ENCODE results near the gene SMAD6.
"Not testable (repeated sequence)": the region's sequence is repeated elsewhere in the genome, so short reads cannot be mapped to it uniquely, and the experiment has no call there.

The SMAD6 gene

DNA sequence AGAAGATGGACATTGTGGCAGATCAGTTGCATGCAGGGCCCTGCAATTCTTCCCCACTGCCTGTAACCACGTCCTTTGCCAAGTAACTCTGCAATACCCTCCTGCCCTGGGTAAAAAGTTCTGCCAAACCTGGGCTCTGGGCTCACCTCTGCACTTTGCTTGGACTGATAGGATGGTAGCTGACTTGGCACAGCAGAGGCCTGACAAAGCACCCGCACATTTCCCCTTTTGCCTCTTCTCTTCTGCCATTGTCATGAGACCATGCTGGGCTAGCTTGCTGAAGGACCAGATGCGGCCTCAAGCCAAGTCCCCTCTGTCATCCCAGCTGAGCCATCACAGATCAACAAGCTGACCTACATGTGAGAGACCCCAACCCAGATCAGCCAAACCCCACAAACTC, 122.4 kb downstream of the SMAD6 start:
- TF ChIP-seq, protein P1, sequence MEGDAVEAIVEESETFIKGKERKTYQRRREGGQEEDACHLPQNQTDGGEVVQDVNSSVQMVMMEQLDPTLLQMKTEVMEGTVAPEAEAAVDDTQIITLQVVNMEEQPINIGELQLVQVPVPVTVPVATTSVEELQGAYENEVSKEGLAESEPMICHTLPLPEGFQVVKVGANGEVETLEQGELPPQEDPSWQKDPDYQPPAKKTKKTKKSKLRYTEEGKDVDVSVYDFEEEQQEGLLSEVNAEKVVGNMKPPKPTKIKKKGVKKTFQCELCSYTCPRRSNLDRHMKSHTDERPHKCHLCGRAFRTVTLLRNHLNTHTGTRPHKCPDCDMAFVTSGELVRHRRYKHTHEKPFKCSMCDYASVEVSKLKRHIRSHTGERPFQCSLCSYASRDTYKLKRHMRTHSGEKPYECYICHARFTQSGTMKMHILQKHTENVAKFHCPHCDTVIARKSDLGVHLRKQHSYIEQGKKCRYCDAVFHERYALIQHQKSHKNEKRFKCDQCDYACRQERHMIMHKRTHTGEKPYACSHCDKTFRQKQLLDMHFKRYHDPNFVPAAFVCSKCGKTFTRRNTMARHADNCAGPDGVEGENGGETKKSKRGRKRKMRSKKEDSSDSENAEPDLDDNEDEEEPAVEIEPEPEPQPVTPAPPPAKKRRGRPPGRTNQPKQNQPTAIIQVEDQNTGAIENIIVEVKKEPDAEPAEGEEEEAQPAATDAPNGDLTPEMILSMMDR (IDR thresholded peaks at IDR 0.05; ENCODE audit: borderline replicate concordance, insufficient read depth, low read depth, low read length): no peak
- no peak overlapping the region for H3K4me3 ChIP-seq (ENCODE audit: low read depth, low read length)

DNA sequence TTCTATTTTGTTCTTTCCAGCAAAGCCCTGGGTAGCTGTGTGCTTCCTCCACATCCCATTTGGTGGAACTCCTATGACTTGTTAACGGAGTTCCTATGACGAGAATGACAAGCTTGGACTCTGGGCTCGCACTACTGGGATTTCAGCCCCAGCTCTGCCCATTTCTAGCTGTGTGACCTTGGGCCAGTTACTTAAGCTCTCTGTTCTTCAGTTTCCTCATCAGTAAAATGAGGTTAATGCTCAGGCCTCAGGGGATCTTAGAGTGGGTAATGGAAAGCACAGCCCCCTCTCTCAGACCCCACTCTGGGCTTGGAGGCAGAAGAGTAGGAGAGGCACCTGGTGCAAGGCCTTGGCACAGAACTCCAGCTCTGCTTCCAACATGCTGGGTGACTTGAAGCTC, 123.1 kb downstream of the SMAD6 start:
- no peak overlapping the region for H3K4me3 ChIP-seq (ENCODE audit: low read depth, low read length)
- TF ChIP-seq, protein P1 (IDR thresholded peaks at IDR 0.05; ENCODE audit: borderline replicate concordance, insufficient read depth, low read depth, low read length): no peak

DNA sequence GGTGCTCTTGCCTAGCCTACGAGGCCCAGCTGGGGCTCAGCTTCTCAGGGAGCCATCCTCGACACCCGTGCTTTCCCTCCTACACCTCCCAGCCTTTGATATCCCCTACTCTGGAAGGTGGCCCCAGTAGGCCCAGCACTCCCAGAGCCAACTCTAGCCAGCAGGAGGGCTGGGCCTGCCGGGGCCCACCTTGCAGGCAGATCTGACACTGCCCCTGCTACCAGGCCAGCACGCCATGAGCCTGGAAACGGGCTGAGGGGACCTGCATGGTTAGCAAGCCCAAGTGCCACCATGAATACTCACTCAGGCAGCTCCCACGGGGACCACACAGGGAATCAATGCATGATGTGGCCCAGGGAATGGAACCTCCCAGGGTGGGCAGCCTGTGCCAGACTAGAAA, 123.7 kb downstream of the SMAD6 start:
- H3K4me3 ChIP-seq (ENCODE audit: low read depth, low read length): no peak overlapping the region
- TF ChIP-seq, protein P1 (IDR thresholded peaks at IDR 0.05; ENCODE audit: borderline replicate concordance, insufficient read depth, low read depth, low read length): no peak

DNA sequence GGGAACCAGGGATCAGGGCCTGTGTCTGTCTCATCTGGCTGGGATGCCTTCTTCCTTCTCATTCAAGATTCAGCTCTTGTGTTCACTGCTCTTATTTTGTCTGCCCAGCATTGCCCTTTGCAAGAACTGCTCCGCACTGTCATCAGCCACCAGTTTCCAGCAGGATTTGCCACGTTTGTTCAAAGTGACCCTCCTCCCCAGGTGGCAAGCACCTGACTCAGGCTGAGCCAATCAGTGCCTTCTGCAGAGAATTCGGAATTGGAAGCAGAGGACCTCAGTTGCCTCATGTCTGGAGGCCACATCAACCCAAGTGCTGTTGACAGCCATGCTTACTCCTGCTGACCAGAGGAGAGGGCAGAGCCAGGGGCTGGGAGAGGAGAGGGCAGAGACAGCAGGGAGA, 124.5 kb downstream of the SMAD6 start:
- TF ChIP-seq, protein P1 (IDR thresholded peaks at IDR 0.05; ENCODE audit: borderline replicate concordance, insufficient read depth, low read depth, low read length): no peak
- H3K4me3 ChIP-seq (ENCODE audit: low read depth, low read length): no peak overlapping the region

DNA sequence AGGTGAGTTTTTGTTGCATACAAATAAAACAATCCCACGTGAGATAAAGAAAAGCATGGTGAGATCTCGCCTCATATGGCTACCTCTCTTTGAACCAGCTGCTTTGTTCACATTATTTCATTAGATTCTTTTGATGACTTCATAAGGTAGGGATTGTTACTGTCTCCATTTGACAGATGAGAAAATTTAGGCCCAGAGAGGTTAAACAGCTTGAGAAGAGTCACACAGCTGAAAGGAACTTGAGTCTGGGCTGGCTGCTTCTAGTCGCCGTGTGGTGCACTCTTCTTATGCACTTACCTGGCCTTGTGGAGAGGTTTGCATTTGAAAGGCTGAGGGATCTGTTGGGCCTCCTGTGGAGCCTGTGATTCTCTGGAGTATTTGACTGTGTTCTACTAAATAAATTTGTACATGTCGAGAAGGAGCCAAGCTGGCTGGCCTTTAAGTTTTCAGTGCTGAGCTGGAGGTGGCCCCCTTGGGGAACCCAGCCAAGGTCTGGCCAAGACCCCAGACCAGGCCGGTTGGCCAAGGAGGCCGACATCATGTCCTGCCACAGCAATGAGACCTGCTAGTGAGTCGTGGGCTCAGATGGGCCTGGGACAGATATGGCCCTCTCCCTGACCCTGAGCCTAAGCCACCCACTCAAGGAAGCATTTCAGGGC, 125.1 kb downstream of the SMAD6 start:
- no peak overlapping the region for H3K4me3 ChIP-seq (ENCODE audit: low read depth, low read length)
- TF ChIP-seq, protein P1 (IDR thresholded peaks at IDR 0.05; ENCODE audit: borderline replicate concordance, insufficient read depth, low read depth, low read length): no peak

DNA sequence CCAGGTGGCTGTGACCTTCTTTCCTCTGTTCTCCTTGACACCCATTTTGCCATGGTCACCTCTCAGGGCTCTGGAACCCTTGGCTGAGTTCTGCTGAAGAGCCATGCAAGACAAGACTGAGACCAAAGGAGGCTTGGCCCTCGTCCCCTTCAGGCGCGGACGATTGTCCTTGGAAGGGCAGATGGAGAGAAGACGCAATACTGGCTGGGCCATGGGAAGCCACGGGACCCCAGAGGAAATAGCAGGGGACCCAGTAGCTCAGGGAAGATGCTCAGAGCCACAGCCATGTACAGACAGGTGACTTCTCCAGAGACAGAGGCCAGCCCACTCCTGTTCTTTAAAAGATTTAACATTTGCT, 125.6 kb downstream of the SMAD6 start:
- TF ChIP-seq, protein P1 (IDR thresholded peaks at IDR 0.05; ENCODE audit: borderline replicate concordance, insufficient read depth, low read depth, low read length): no peak
- no peak overlapping the region for H3K4me3 ChIP-seq (ENCODE audit: low read depth, low read length)

DNA sequence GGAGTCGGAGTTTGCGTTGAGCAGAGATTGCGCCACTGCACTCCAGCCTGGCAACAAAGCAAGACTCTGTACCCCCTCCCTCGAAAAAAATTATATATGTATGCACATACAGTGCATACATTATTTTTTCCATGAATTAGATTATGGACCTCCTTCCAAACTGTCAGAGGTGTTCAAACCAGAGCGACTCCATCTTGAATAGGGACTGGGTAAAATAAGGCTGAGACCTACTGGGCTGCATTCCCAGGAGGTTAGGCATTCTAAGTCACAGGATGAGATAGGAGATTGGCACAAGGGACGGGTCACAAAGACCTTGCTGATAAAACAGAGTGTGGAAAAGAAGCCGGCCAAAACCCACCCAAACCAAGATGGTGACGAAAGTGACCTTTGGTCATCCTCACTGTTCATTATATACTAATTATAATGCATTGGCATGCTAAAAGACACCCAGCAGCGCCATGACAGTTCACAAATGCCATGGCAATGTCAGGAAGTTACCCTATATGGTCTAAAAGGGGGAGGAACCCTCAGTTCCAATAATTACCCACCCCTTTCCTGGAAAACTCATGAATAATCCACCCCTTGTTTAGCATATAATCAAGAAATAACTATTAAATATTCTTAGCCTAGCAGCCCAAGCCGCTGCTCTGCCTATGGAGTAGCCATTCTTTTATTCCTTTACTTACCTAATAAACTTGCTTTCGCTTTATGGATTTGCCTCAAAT, 126.9 kb downstream of the SMAD6 start:
- not testable (repeated sequence) for H3K4me3 ChIP-seq (ENCODE audit: low read depth, low read length)

Data from GM12875 (cell line).